GM12864 (cell line): ENCODE data around the gene ITGB1BP2.
"Not testable (repeated sequence)": the region's sequence is repeated elsewhere in the genome, so short reads cannot be mapped to it uniquely, and the experiment has no call there.

Source experiments
- DNase-seq: peaks from one replicate; pipeline ENCODE4 v3.0.0-alpha.2; 2011; ENCODE audit warnings: low read depth
- H3K4me3 ChIP-seq: 2 replicates; pipeline ENCODE4 v1.5.1; 2011; ENCODE audit warnings: mild to moderate bottlenecking, low read depth, low read length, control low read depth
- CTCF ChIP-seq: IDR thresholded peaks from 2 replicates; pipeline ENCODE4 v1.5.1; 2011; ENCODE audit warnings: low read depth, mild to moderate bottlenecking, moderate library complexity, low read length, control low read depth, inconsistent platforms; ENCODE audit errors: missing control alignments

ITGB1BP2 gene

GRCh38 chrX:71315917-71316316, 14.4 kb downstream of the ITGB1BP2 start:
- no peak for TF ChIP-seq CTCF
- no peak for DNase-seq

GRCh38 chrX:71316959-71317358, 15.4 kb downstream of the ITGB1BP2 start:
- not testable (repeated sequence) for H3K4me3 ChIP-seq, DNase-seq

More at GRCh38 chrX:71315917-71316316, 14.4 kb downstream of the ITGB1BP2 start:
- H3K4me3 ChIP-seq, result no peak overlapping the region

- DNase-seq, result no peak
- H3K4me3 ChIP-seq, result no peak overlapping the region
- TF ChIP-seq CTCF, result no peak
Observed at GRCh38 chrX:71320126-71320525, 18.6 kb downstream of the ITGB1BP2 start.

- DNase-seq, result no peak
Observed at GRCh38 chrX:71321731-71322130, 20.2 kb downstream of the ITGB1BP2 start.

GRCh38 chrX:71324452-71324851, 22.9 kb downstream of the ITGB1BP2 start:
- DNase-seq, H3K4me3 ChIP-seq: not testable (repeated sequence)

More at GRCh38 chrX:71321731-71322130, 20.2 kb downstream of the ITGB1BP2 start:
- TF ChIP-seq CTCF, result no peak
- no peak overlapping the region for H3K4me3 ChIP-seq

GRCh38 chrX:71326394-71326793, 24.8 kb downstream of the ITGB1BP2 start:
- DNase-seq, result no peak
- no peak overlapping the region for H3K4me3 ChIP-seq
- no peak for TF ChIP-seq CTCF

- not testable (repeated sequence) for H3K4me3 ChIP-seq, DNase-seq
Observed at GRCh38 chrX:71349151-71349665, 47.7 kb downstream of the ITGB1BP2 start.

GRCh38 chrX:71349867-71350266, 48.3 kb downstream of the ITGB1BP2 start:
- not testable (repeated sequence) for DNase-seq

GRCh38 chrX:71352439-71352838, 50.9 kb downstream of the ITGB1BP2 start:
- DNase-seq, H3K4me3 ChIP-seq: not testable (repeated sequence)

More at GRCh38 chrX:71349867-71350266, 48.3 kb downstream of the ITGB1BP2 start:
- H3K4me3 ChIP-seq, result not testable (repeated sequence)
